A673 (cell line): ENCODE results near the gene LCORL. TPM values are rescaled to one million over a fixed set of nuclear protein-coding genes. Genes with fewer than 3 reads are reported as not detected.

Experiments used
- BruUV-seq: library from RNA; stranded (reverse); fragments of 400-500 nt; replicated peaks from 2 replicates; lab custom pipeline; 2021; lab: Mats Ljungman, UMichigan
- CTCF ChIA-PET: fragments of 300-600 bp; sonication (Branson Sonifier 250); formaldehyde crosslinking; loops from one replicate; lab custom pipeline; 2022; ENCODE audit warnings: antibody characterized with exemption; lab: Charles Lee
- POLR2A ChIA-PET: fragments of 300-600 bp; sonication (Branson Sonifier 250); formaldehyde crosslinking; loops from one replicate; lab custom pipeline; 2022; ENCODE audit warnings: antibody characterized with exemption; ENCODE audit not compliant: low non-redundant PET; lab: Charles Lee
- DNase-seq: peaks from one replicate; pipeline ENCODE4 v3.0.0-alpha.2; 2015; ENCODE audit warnings: low spot score
- H3K27ac ChIP-seq: fragments of 200-600 bp; sonication (generic); 2 replicates; pipeline ENCODE4 v1.5.1; 2016; ENCODE audit warnings: mixed run types, low read depth, mild to moderate bottlenecking, mixed read lengths, antibody characterized with exemption, low read length; ENCODE audit not compliant: poor library complexity, severe bottlenecking
- H3K27me3 ChIP-seq: fragments of 200-600 bp; sonication (generic); replicated peaks from 2 replicates; pipeline ENCODE4 v1.6.1; 2017; ENCODE audit warnings: mixed run types, low read depth, mild to moderate bottlenecking, mixed read lengths, antibody characterized with exemption, low read length; ENCODE audit not compliant: insufficient read depth, poor library complexity
- H3K36me3 ChIP-seq: fragments of 200-600 bp; sonication (generic); 2 replicates; pipeline ENCODE4 v1.6.1; 2016; ENCODE audit warnings: mixed run types, mild to moderate bottlenecking, mixed read lengths, antibody characterized with exemption, low read length; ENCODE audit not compliant: insufficient read depth, poor library complexity, severe bottlenecking
- H3K4me1 ChIP-seq: fragments of 200-600 bp; sonication (generic); 2 replicates; pipeline ENCODE4 v1.6.1; 2017; ENCODE audit warnings: mixed run types, mild to moderate bottlenecking, mixed read lengths, antibody characterized with exemption, low read length; ENCODE audit not compliant: insufficient read depth, poor library complexity, severe bottlenecking
- H3K4me3 ChIP-seq: fragments of 200-600 bp; sonication (generic); 2 replicates; pipeline ENCODE4 v1.5.1; 2016; ENCODE audit warnings: low read depth, mixed run types, mild to moderate bottlenecking, mixed read lengths, low read length; ENCODE audit not compliant: poor library complexity, severe bottlenecking
- H3K9me3 ChIP-seq: fragments of 200-600 bp; sonication (generic); 2 replicates; pipeline ENCODE4 v1.6.1; 2016; ENCODE audit warnings: mixed run types, low read depth, mild to moderate bottlenecking, mixed read lengths, antibody characterized with exemption, low read length; ENCODE audit not compliant: poor library complexity, severe bottlenecking
- EZH2 ChIP-seq: fragments of 200-600 bp; sonication (generic); IDR thresholded peaks from 2 replicates; pipeline ENCODE4 v1.6.1; 2017; ENCODE audit warnings: borderline replicate concordance, low read depth, mild to moderate bottlenecking, mixed read lengths, antibody characterized with exemption, low read length; ENCODE audit not compliant: poor library complexity, severe bottlenecking
- intact Hi-C: fragments of 100-400 bp; cut with micrococcal nuclease; formaldehyde crosslinking; loops from one replicate; pipeline ENCODE4 v1.10.0; 2022; ENCODE audit not compliant: unreplicated experiment
- total RNA-seq: library from RNA; stranded (reverse); gene quantifications from 2 replicates; pipeline ENCODE4 v1.2.3, GENCODE V29; 2021
- TF ChIP-seq, protein P1 (sequence below): fragments of 300-800, 200-600 bp; sonication (generic); conservative IDR thresholded peaks from 2 replicates; pipeline ENCODE4 v1.5.1; 2017; ENCODE audit warnings: low read depth, mild to moderate bottlenecking, antibody characterized with exemption, low read length, moderate library complexity, mixed read lengths

Gene LCORL
- total RNA-seq, 1 experiment from 2014 or later: 29.7 TPM

DNA sequence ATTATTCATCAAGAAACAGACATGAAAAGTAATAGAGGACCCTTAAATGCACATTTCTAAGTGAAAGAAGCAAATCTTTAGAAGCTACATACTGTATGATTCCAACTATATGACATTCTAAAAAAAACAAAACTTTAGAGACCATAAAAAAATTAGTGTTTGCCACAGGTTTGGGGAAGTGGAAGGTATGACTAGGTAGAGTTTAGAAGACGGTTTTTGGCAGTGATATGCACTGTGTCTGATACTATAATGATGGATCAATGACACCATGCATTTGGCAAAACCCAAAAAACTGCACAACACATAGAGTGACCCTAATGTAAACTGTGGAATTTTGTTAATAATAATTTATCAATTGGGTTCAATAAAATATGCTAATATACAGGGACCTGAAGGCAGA, 54.5 kb downstream of the LCORL start:
- Histone ChIP-seq H3K27ac (no peak overlapping the region), H3K4me3 (no peak overlapping the region), H3K4me1 (no peaks in the 10 kb centered on the region), H3K9me3 (no peaks in the 10 kb centered on the region), H3K27me3 (no peaks in the 10 kb centered on the region), H3K36me3 (no peaks in the 10 kb centered on the region)
- no peak for TF ChIP-seq EZH2
- TF ChIP-seq, protein P1, sequence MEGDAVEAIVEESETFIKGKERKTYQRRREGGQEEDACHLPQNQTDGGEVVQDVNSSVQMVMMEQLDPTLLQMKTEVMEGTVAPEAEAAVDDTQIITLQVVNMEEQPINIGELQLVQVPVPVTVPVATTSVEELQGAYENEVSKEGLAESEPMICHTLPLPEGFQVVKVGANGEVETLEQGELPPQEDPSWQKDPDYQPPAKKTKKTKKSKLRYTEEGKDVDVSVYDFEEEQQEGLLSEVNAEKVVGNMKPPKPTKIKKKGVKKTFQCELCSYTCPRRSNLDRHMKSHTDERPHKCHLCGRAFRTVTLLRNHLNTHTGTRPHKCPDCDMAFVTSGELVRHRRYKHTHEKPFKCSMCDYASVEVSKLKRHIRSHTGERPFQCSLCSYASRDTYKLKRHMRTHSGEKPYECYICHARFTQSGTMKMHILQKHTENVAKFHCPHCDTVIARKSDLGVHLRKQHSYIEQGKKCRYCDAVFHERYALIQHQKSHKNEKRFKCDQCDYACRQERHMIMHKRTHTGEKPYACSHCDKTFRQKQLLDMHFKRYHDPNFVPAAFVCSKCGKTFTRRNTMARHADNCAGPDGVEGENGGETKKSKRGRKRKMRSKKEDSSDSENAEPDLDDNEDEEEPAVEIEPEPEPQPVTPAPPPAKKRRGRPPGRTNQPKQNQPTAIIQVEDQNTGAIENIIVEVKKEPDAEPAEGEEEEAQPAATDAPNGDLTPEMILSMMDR: no peak
- CTCF ChIA-PET: no interaction called here
- POLR2A ChIA-PET: no interaction called here
- intact Hi-C loops: no loop called here
- BruUV-seq: no TSS peak
- no peak for DNase-seq

DNA sequence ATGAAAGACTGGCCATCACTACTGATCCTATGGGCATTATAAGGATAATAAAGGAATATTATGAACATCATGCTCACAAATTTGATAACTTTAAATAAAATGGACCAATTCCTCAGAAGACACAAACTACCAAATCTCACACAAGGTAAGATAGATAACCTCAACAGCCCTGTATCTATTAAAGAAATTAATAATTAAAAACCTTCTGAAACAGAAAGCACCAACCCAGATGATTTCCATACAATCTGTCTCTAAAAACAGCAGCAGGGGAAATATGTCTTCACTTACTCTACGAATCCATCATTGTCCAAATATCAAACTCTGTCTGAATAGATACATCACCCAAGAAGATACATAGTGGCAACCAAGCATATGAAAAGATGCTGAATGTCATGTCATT, 55.2 kb downstream of the LCORL start:
- no peaks in the 10 kb centered on the region for H3K27me3 ChIP-seq
- BruUV-seq: no TSS peak
- no peak overlapping the region for H3K4me3 ChIP-seq
- no peak for DNase-seq
- no peaks in the 10 kb centered on the region for H3K36me3 ChIP-seq
- no peaks in the 10 kb centered on the region for H3K4me1 ChIP-seq
- intact Hi-C loops: no loop called here
- H3K27ac ChIP-seq: no peak overlapping the region
- no peak for TF ChIP-seq EZH2
- TF ChIP-seq, protein P1: no peak
- ChIA-PET CTCF (no interaction called here), POLR2A (no interaction called here)
- no peaks in the 10 kb centered on the region for H3K9me3 ChIP-seq

DNA sequence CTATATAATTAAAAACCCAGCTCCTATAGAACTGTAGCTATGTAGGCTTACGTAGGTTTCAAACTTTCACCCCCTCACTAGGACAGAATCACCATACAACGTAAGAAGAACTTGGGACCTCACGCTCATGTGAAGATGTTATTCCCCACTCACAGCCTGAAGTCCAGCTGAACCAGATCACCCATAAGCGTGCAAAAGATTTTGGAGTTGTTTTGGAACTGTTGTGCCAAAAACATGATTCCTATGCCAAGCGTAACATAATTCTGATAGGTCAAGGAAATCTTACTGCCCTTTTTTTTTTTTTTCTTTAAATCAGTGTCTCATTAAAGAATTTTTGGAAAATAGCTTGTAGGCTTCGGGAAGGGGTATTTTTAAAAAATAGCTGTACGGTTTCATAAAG, 57.0 kb downstream of the LCORL start:
- H3K4me3 ChIP-seq: no peak overlapping the region
- no peak overlapping the region for H3K27ac ChIP-seq
- no peak for DNase-seq
- TF ChIP-seq, protein P1: no peak
- TF ChIP-seq EZH2: no peak
- H3K36me3 ChIP-seq: peaks cover 4% of the 10 kb centered on the region
- POLR2A ChIA-PET: no interaction called here
- no peaks in the 10 kb centered on the region for H3K4me1 ChIP-seq
- no TSS peak for BruUV-seq
- intact Hi-C loops: no loop called here
- CTCF ChIA-PET: no interaction called here
- no peaks in the 10 kb centered on the region for H3K27me3 ChIP-seq
- no peaks in the 10 kb centered on the region for H3K9me3 ChIP-seq
